Coronary artery (tissue), 2 donors: ENCODE results near the gene CA5A.

Source experiments
- DNase-seq: peaks from one replicate; pipeline ENCODE4 v3.0.0-alpha.2; 2017; ENCODE audit warnings: low spot score
- H3K27ac ChIP-seq, 2 donors: fragments of 200-600 bp; sonication (generic); one replicate each; pipeline ENCODE4 v1.5.1; 2016 to 2019
- H3K4me3 ChIP-seq: fragments of 200-600 bp; sonication (generic); 2 replicates; pipeline ENCODE4 v1.5.1; 2016; ENCODE audit warnings: mild to moderate bottlenecking, moderate library complexity
- TF ChIP-seq, protein P1 (sequence below): fragments of 200-600 bp; sonication (generic); IDR thresholded peaks from one replicate; pipeline ENCODE4 v1.5.1; 2019; ENCODE audit warnings: antibody characterized with exemption

Gene CA5A

DNA sequence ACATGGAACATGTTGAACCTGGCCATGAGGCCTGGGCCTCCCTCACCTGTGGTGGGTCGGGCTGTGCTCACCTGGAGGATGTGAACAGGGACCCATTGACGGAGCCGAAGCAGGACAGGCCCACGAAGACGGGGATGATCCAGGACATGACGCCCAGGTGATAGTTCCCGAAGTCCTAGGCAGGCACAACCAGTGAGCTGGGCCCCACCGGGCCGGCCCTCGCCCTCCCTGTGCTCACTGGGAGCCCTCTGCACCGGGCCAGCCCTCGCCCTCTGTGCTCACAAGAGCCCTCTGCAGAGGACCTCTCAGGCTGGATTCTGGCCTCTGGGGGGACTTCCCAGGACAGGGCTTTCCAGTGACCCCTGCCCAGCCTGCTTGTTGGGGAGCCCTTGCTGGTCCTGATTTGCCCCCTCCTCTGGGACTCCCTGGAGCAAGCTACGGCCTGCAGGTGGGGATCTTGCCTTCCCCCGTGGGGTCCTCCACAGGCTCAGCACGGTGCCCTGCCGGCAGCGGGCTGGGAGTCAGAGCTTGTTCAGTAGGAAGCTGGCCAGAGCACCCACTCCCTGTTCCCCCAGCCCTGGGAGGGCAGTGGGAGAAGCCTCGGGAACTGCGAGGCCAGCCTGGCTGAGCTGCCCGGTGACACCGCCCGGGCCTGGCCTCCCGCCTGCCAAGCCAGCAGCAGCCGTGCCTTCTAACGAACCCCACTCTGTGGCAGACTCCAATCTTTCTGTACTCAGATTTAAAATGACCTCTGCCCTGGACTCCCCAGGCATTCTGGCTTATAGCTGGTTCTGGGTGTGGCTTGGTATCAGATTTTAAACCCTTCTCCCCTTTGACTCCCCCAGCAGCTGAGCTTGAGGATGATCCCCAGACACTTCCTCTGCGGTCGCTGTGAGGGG is 97.4 kb downstream of the CA5A start:
- H3K4me3 ChIP-seq, result no peak overlapping the region
- no peak for DNase-seq
- TF ChIP-seq, protein P1, sequence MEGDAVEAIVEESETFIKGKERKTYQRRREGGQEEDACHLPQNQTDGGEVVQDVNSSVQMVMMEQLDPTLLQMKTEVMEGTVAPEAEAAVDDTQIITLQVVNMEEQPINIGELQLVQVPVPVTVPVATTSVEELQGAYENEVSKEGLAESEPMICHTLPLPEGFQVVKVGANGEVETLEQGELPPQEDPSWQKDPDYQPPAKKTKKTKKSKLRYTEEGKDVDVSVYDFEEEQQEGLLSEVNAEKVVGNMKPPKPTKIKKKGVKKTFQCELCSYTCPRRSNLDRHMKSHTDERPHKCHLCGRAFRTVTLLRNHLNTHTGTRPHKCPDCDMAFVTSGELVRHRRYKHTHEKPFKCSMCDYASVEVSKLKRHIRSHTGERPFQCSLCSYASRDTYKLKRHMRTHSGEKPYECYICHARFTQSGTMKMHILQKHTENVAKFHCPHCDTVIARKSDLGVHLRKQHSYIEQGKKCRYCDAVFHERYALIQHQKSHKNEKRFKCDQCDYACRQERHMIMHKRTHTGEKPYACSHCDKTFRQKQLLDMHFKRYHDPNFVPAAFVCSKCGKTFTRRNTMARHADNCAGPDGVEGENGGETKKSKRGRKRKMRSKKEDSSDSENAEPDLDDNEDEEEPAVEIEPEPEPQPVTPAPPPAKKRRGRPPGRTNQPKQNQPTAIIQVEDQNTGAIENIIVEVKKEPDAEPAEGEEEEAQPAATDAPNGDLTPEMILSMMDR, result no peak
- H3K27ac ChIP-seq, result no peak overlapping the region
